ENCODE measurements around the gene AKR1B1.
A peak's percentile ranks its signal among the peaks of the same experiment; 100 is the strongest.

AKR1B1 gene

DNA sequence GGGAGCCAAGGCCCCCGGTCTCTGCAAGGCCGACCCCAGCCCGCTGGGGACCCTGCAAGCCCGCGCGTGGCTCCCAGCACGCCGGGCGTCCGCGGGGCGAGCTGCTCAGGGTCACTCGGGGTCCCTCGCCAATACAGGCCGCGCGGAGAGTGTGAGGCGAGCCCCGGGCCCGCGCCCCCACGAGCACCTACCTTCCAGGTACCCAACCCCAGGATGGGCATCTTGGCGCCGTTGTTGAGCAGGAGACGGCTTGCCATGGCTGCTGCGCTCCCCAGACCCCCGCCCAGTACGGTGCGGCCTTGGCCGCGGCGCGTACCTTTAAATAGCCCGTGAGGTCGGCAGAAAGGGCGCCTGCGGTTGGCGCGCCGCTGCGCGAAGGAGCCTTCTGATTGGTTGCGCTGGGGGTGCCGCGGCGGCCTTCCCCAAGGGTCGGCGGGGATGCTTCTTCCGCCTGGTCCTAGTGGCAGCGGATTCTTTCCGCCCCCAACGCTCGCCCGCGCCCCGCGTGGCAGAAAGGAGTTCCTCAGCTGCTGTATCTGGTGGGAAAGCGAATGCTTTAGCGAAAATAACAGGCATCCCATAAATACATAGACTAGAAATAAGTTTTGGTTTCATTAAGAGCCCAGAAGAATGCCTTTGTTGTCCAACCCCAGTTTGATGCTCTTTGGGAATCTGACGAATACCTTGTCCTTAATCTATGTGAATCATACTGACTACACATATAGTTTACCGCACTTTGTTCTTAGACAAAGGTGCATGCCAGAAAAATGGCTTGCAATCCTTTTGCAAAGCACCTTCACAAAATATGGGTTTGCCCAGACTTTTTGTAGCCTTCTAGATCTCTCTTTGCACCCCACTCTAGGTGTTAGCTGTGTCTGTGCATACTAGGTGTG lies at the start of gene AKR1B1:
TSS of gene AKR1B1 (minus strand) at position 295 of the 893 bp plus-strand sequence. CDS start at position 257, 38 bp downstream.
- Histone ChIP-seq H3K79me2 (ENCODE audit: insufficient read depth, low read depth) (peaks cover 17% of the 10 kb centered on the region), H3K36me3 (ENCODE audit: insufficient read depth) (no peaks in the 10 kb centered on the region), H2AFZ (ENCODE audit: low read depth) (peak within 1 kb of the TSS; percentile 76), H3K9ac (peak within 1 kb of the TSS; percentile 57; the same call in 1 of the 2 replicates), H4K20me1 (ENCODE audit: insufficient read depth) (no peaks in the 10 kb centered on the region), H3K27me3 (ENCODE audit: insufficient read depth, low read depth) (no peaks in the 10 kb centered on the region), H3K4me1 (ENCODE audit: low read depth, poor library complexity, severe bottlenecking) (peaks cover 20% of the 10 kb centered on the region), H3K4me3 (IDR thresholded peaks at IDR 0.05; ENCODE audit: insufficient read depth, low read depth, low read length) (no peak within 1 kb of the TSS), H3K4me2 (peak within 1 kb of the TSS; percentile 66), H3K27ac (peak within 1 kb of the TSS; percentile 30; the same call in 1 of the 2 replicates)
- TF ChIP-seq, protein P1, sequence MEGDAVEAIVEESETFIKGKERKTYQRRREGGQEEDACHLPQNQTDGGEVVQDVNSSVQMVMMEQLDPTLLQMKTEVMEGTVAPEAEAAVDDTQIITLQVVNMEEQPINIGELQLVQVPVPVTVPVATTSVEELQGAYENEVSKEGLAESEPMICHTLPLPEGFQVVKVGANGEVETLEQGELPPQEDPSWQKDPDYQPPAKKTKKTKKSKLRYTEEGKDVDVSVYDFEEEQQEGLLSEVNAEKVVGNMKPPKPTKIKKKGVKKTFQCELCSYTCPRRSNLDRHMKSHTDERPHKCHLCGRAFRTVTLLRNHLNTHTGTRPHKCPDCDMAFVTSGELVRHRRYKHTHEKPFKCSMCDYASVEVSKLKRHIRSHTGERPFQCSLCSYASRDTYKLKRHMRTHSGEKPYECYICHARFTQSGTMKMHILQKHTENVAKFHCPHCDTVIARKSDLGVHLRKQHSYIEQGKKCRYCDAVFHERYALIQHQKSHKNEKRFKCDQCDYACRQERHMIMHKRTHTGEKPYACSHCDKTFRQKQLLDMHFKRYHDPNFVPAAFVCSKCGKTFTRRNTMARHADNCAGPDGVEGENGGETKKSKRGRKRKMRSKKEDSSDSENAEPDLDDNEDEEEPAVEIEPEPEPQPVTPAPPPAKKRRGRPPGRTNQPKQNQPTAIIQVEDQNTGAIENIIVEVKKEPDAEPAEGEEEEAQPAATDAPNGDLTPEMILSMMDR (conservative IDR thresholded peaks at IDR 0.05; ENCODE audit: low read depth, low read length), result peak; percentile 43

DNA sequence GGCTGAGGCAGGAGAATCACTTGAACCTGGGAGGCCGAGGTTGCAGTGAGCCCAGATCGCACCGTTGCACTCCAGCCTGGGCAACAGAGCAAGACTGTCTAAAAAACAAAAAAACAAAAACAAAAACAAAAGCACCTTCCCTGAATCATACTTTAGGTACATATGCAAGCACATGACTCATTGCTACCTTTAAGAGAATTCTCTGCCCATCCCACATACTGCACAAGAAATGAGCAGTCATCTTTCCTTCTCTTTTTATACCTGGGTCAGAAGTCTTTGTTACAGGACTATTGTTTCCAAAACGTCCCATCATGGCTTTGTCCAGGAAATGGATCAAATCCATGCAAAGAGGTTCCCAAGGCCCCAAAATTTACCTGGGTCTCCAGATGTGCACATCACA lies 47.0 kb upstream of the AKR1B1 start:
- Histone ChIP-seq H3K4me3 (IDR thresholded peaks at IDR 0.05; ENCODE audit: insufficient read depth, low read depth, low read length) (no peak overlapping the region), H3K27ac (no peak overlapping the region), H4K20me1 (ENCODE audit: insufficient read depth) (no peaks in the 10 kb centered on the region), H3K9ac (no peak overlapping the region), H3K4me1 (ENCODE audit: low read depth, poor library complexity, severe bottlenecking) (no peaks in the 10 kb centered on the region), H3K27me3 (ENCODE audit: insufficient read depth, low read depth) (no peaks in the 10 kb centered on the region), H3K36me3 (ENCODE audit: insufficient read depth) (no peaks in the 10 kb centered on the region), H3K4me2 (no peak overlapping the region), H2AFZ (ENCODE audit: low read depth) (no peak overlapping the region), H3K79me2 (ENCODE audit: insufficient read depth, low read depth) (no peaks in the 10 kb centered on the region)
- TF ChIP-seq, protein P1 (conservative IDR thresholded peaks at IDR 0.05; ENCODE audit: low read depth, low read length), result no peak

DNA sequence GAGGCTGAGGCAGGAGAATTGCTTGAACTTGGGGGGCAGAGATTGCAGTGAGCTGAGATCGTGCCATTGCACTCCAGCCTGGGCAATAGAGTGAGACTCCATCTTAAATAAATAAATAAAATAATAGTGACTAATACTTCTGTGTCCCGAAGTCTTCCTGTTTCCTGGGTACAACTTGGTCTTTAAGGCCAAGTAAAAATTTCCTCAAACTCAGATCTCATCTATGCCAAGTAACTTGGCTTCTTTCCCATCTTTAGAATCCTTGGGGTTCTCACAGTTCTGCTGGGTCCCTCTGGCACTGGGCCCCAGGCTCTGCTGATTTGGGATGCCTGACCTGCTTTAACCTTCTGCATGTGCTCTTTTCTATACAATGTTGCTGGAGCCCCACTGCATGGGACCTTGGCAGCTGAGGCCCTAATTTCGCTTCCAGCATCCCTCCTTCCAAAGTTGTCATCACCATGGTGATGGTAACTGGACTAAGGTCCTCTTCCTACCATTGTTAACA lies 45.8 kb upstream of the AKR1B1 start:
- H3K27ac ChIP-seq, result no peak overlapping the region
- no peak overlapping the region for H3K4me2 ChIP-seq
- no peaks in the 10 kb centered on the region for H3K27me3 ChIP-seq (ENCODE audit: insufficient read depth, low read depth)
- H3K4me1 ChIP-seq (ENCODE audit: low read depth, poor library complexity, severe bottlenecking), result no peaks in the 10 kb centered on the region
- no peaks in the 10 kb centered on the region for H3K79me2 ChIP-seq (ENCODE audit: insufficient read depth, low read depth)
- H4K20me1 ChIP-seq (ENCODE audit: insufficient read depth), result no peaks in the 10 kb centered on the region
- no peak overlapping the region for H2AFZ ChIP-seq (ENCODE audit: low read depth)
- H3K4me3 ChIP-seq (IDR thresholded peaks at IDR 0.05; ENCODE audit: insufficient read depth, low read depth, low read length), result no peak overlapping the region
- no peak overlapping the region for H3K9ac ChIP-seq
- TF ChIP-seq, protein P1 (conservative IDR thresholded peaks at IDR 0.05; ENCODE audit: low read depth, low read length), result no peak
- H3K36me3 ChIP-seq (ENCODE audit: insufficient read depth), result no peaks in the 10 kb centered on the region

DNA sequence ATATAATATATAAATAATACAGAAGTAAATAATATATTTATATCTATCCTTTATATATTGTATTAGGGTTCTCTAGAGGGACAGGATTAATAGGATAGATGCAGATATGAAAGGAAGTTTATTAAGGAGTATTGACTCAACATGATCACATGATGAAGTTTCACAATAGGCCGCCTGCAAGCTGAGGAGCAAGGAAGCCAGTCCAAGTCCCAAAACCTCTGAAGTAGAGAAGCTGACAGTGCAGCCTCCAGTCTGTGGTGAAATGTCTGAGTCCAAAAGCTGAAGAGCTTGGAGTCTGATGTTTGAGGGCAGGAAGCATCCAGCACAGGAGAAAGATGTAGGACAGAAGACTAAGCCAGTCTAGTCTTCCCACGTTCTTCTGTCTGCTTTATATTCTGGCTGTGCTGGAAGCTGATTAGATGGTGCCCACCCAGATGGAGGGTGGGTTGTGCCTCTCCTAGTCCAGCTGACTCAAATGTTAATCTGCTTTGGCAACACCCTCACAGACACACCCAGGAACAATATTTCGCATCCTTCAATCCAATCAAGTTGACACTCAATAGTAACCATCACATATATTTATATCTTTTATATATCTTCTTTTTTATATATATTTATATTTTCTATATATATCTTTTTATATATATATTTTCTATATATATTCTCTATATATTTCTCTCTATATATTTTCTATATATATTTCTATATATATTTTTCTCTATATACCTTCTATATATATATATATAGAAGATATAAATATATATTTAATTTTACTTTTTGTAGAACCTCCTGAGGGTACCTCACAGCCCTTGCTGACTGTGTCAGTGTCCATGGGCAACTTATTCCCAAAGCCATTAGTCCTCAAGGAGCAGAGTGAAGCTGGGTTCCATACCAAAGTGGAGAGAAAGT lies 43.8 kb upstream of the AKR1B1 start:
- Histone ChIP-seq H3K4me2 (no peak overlapping the region), H4K20me1 (ENCODE audit: insufficient read depth) (no peaks in the 10 kb centered on the region), H3K4me1 (ENCODE audit: low read depth, poor library complexity, severe bottlenecking) (no peaks in the 10 kb centered on the region), H3K27me3 (ENCODE audit: insufficient read depth, low read depth) (no peaks in the 10 kb centered on the region), H3K9ac (no peak overlapping the region), H3K79me2 (ENCODE audit: insufficient read depth, low read depth) (no peaks in the 10 kb centered on the region), H3K27ac (no peak overlapping the region), H3K36me3 (ENCODE audit: insufficient read depth) (no peaks in the 10 kb centered on the region), H2AFZ (ENCODE audit: low read depth) (no peak overlapping the region), H3K4me3 (IDR thresholded peaks at IDR 0.05; ENCODE audit: insufficient read depth, low read depth, low read length) (no peak overlapping the region)
- TF ChIP-seq, protein P1 (conservative IDR thresholded peaks at IDR 0.05; ENCODE audit: low read depth, low read length), result no peak
